K562 (cell line): ENCODE results near the gene LSM4. TPM values are rescaled to one million over a fixed set of nuclear protein-coding genes. Genes with fewer than 3 reads are reported as not detected.
A peak's percentile ranks its signal among the peaks of the same experiment; 100 is the strongest.

ENCODE experiments used
- CREB1 ChIP-seq, 2 experiments: sonication (generic) in 1 of 2; formaldehyde crosslinking in 1 of 2; IDR thresholded peaks; 2 replicates each; pipeline versions ENCODE4 v1.6.1 to v1.8.0; 2012 to 2022; ENCODE audit warnings: inconsistent platforms in 1 of 2, mild to moderate bottlenecking in 1 of 2, missing genetic modification reagents in 1 of 2, moderate library complexity in 1 of 2
- ETV6 ChIP-seq, 3 experiments: fragments of 150-350 bp in 1 of 3; sonication (generic) in 1 of 3; formaldehyde crosslinking in 1 of 3; IDR thresholded peaks; 2 replicates each; pipeline versions ENCODE4 v1.6.1 to v1.8.0; 2014 to 2022; ENCODE audit warnings: borderline replicate concordance in 2 of 3, low read depth in 2 of 3, antibody characterized with exemption in 1 of 3, low read length in 1 of 3, mild to moderate bottlenecking in 1 of 3, missing genetic modification reagents in 1 of 3
- KDM1A ChIP-seq, 2 experiments: fragments of 450-650 bp; IDR thresholded peaks; 2 replicates each; pipeline ENCODE4 v1.6.1; 2016; ENCODE audit warnings: mild to moderate bottlenecking in 2 of 2
- KLF10 ChIP-seq: fragments of 250-450 bp; sonication (Bioruptor Pico); IDR thresholded peaks from 2 replicates; pipeline ENCODE4 v1.6.1; 2021; ENCODE audit warnings: matching md5 sums
- NFIC ChIP-seq: fragments of 450-650 bp; IDR thresholded peaks from 2 replicates; pipeline ENCODE4 v1.6.1; 2017; ENCODE audit warnings: mild to moderate bottlenecking, inconsistent platforms
- NFRKB ChIP-seq: fragments of 450-650 bp; IDR thresholded peaks from 2 replicates; pipeline ENCODE4 v1.6.1; 2016; ENCODE audit warnings: low read depth
- RBM25 ChIP-seq: fragments of 200-400 bp; formaldehyde crosslinking; IDR thresholded peaks from 2 replicates; pipeline ENCODE4 v1.6.1; 2018; ENCODE audit warnings: low read length, low read depth, moderate library complexity; ENCODE audit not compliant: severe bottlenecking
- TBL1XR1 ChIP-seq, 2 experiments: IDR thresholded peaks; 2 replicates each; pipeline ENCODE4 v1.6.1; 2012; ENCODE audit warnings: improper control_type of control experiment in 2 of 2, low read length in 2 of 2, mild to moderate bottlenecking in 1 of 2
- TBP ChIP-seq: optimal IDR thresholded peaks from 2 replicates; pipeline ENCODE3; 2011; ENCODE audit warnings: low read depth, low read length, improper control_type of control experiment
- TEAD2 ChIP-seq: fragments of 450-650 bp; IDR thresholded peaks from 2 replicates; pipeline ENCODE4 v1.6.1; 2016; ENCODE audit warnings: missing genetic modification characterization, control low read depth, missing compliant biosample characterization
- ZFP1 ChIP-seq: fragments of 450-650 bp; formaldehyde crosslinking; IDR thresholded peaks from 2 replicates; pipeline ENCODE4 v1.4.0; 2020; ENCODE audit warnings: mild to moderate bottlenecking, mixed read lengths
- ZNF41 ChIP-seq: fragments of 250-450 bp; sonication (Bioruptor Pico); conservative IDR thresholded peaks from 2 replicates; pipeline ENCODE4 v1.4.0; 2020; ENCODE audit warnings: mild to moderate bottlenecking
- ZNF551 ChIP-seq: fragments of 250-450 bp; sonication (Bioruptor Pico); IDR thresholded peaks from 2 replicates; pipeline ENCODE4 v1.5.0; 2021; ENCODE audit warnings: mild to moderate bottlenecking, moderate library complexity
- ZNF699 ChIP-seq: fragments of 250-450 bp; sonication (Bioruptor Pico); IDR thresholded peaks from 2 replicates; pipeline ENCODE4 v1.8.0; 2021; ENCODE audit warnings: mild to moderate bottlenecking, moderate library complexity; ENCODE audit not compliant: insufficient replicate concordance
- ZZZ3 ChIP-seq: fragments of 450-650 bp; IDR thresholded peaks from 2 replicates; pipeline ENCODE4 v1.6.1; 2016; ENCODE audit warnings: antibody characterized with exemption, mild to moderate bottlenecking, moderate library complexity
- polyA plus RNA-seq, 8 experiments: library from polyadenylated mRNA; depleted of rRNA in 4 of 8; stranded (reverse) in 5 of 8; unstranded in 3 of 8; fragments of >200 nt; fragmentation: Nextera tagmentation in 2 of 8; fragmentation: Illumina TruSeq in 1 of 8; extraction: Ambion mirVana in 2 of 8; extraction: Trizol in 1 of 8; gene quantifications; 2 replicates each; pipeline versions ENCODE4 v1.2.1 to v1.2.3, GENCODE V29; 2011 to 2014; ENCODE audit warnings: inconsistent platforms in 1 of 8, missing spikeins in 1 of 8
- total RNA-seq, 7 experiments: library from RNA; depleted of rRNA in 6 of 7; stranded (reverse); fragments of >200 nt in 6 of 7; fragmentation: Illumina TruSeq in 2 of 7; extraction: Trizol in 2 of 7; gene quantifications; 2 replicates each; pipeline versions ENCODE4 v1.2.1 to v1.2.3, GENCODE V29; 2011 to 2021; ENCODE audit warnings: low replicate concordance in 1 of 7
- TF ChIP-seq, protein P1 (sequence below): IDR thresholded peaks from 2 replicates; pipeline ENCODE4 v1.6.1; 2014; ENCODE audit warnings: antibody characterized with exemption
- TF ChIP-seq, protein P2 (sequence below): sonication (generic); formaldehyde crosslinking; IDR thresholded peaks from 2 replicates; pipeline ENCODE4 v1.8.1; 2023; ENCODE audit warnings: mild to moderate bottlenecking, missing genetic modification reagents
- TF ChIP-seq, protein P3 (sequence below): fragments of 450-650 bp; formaldehyde crosslinking; IDR thresholded peaks from 2 replicates; pipeline ENCODE4 v1.4.0; 2022; ENCODE audit warnings: missing genetic modification characterization
- TF ChIP-seq, protein P4 (sequence below): fragments of 450-650 bp; IDR thresholded peaks from 2 replicates; pipeline ENCODE4 v1.6.1; 2016; ENCODE audit warnings: low read depth, mild to moderate bottlenecking, moderate library complexity
- TF ChIP-seq, protein P5 (sequence below): sonication (generic); formaldehyde crosslinking; IDR thresholded peaks from 2 replicates; pipeline ENCODE4 v1.8.0; 2023; ENCODE audit warnings: mild to moderate bottlenecking, missing genetic modification reagents
- TF ChIP-seq, protein P6 (sequence below): fragments of 450-650 bp; IDR thresholded peaks from 2 replicates; pipeline ENCODE4 v1.6.1; 2016; ENCODE audit warnings: missing biosample characterization, missing genetic modification characterization

Gene LSM4
- total and polyA plus RNA-seq, 9 of the 15 experiments (the other 6 are each of a cell fraction or from before 2014, with no cell fraction given): 11.9 to 763 (median 202) TPM

DNA sequence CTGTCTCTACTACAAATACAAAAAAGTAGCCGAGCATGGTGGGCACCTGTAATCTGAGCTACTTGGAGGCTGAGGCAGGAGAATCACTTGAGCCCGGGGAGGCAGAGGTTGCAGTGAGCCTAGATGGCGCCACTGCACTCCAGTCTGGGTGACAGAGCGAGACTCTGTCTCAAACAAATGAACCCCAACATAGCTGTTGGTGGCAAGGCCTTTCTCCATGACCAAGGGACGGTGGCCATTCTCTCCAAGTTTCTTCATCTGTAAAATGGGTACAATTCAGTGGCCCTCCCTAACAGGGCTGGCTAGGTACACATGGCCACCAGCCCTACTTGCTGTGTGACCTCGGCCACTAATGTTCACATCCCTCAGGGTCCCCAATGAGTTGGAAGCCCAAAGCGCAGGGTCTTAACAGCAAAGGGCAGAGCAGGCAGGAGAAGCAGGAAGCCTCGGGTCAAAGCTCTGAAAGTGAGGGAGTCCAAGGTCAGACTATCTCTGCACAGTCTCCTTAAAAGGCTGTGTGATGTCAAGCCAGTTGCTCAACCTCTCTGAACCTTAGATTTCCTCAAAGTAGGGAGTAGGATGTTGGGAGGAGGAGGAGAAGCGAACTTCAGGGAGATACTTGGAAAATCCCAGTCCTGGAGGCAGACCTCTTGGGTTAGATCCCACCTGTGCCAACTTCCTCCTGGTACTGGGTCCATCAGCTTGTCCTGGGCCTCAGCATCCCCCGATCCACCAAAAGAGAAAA lies 44.2 kb downstream of the LSM4 start (continued):
- TF ChIP-seq ZZZ3 (no peak), KDM1A (IDR thresholded peaks at IDR 0.05) (peak; percentile 33 to 80; a peak in 2 of 4 replicates), TBL1XR1 (IDR thresholded peaks at IDR 0.05; ENCODE audit: low read length in 2 of 2) (no peak; a peak in 1 of 4 replicates), CREB1 (IDR thresholded peaks at IDR 0.05) (no peak), CREB1 (CRISPR knock-in tag; IDR thresholded peaks at IDR 0.05) (no peak), ZNF41 (CRISPR knock-in tag) (no peak), ZFP1 (CRISPR knock-in tag) (no peak), ZNF551 (CRISPR knock-in tag) (no peak), ETV6 (IDR thresholded peaks at IDR 0.05; ENCODE audit: borderline replicate concordance in 1 of 2, low read depth in 2 of 2, low read length in 1 of 2) (no peak), ETV6 (CRISPR knock-in tag; IDR thresholded peaks at IDR 0.05; ENCODE audit: borderline replicate concordance) (no peak), ZNF699 (CRISPR knock-in tag) (no peak), TBP (no peak), TEAD2 (tag) (no peak), NFRKB (no peak), RBM25 (peak; percentile 95), NFIC (no peak), KLF10 (no peak)
- TF ChIP-seq, protein P1, sequence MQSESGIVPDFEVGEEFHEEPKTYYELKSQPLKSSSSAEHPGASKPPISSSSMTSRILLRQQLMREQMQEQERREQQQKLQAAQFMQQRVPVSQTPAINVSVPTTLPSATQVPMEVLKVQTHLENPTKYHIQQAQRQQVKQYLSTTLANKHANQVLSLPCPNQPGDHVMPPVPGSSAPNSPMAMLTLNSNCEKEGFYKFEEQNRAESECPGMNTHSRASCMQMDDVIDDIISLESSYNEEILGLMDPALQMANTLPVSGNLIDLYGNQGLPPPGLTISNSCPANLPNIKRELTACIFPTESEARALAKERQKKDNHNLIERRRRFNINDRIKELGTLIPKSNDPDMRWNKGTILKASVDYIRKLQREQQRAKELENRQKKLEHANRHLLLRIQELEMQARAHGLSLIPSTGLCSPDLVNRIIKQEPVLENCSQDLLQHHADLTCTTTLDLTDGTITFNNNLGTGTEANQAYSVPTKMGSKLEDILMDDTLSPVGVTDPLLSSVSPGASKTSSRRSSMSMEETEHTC: no peak
- TF ChIP-seq, protein P2, sequence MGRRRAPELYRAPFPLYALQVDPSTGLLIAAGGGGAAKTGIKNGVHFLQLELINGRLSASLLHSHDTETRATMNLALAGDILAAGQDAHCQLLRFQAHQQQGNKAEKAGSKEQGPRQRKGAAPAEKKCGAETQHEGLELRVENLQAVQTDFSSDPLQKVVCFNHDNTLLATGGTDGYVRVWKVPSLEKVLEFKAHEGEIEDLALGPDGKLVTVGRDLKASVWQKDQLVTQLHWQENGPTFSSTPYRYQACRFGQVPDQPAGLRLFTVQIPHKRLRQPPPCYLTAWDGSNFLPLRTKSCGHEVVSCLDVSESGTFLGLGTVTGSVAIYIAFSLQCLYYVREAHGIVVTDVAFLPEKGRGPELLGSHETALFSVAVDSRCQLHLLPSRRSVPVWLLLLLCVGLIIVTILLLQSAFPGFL (CRISPR knock-in tag): 0 out of 2 replicates have a peak, but pooled peaks have one; percentile 78
- TF ChIP-seq, protein P3, sequence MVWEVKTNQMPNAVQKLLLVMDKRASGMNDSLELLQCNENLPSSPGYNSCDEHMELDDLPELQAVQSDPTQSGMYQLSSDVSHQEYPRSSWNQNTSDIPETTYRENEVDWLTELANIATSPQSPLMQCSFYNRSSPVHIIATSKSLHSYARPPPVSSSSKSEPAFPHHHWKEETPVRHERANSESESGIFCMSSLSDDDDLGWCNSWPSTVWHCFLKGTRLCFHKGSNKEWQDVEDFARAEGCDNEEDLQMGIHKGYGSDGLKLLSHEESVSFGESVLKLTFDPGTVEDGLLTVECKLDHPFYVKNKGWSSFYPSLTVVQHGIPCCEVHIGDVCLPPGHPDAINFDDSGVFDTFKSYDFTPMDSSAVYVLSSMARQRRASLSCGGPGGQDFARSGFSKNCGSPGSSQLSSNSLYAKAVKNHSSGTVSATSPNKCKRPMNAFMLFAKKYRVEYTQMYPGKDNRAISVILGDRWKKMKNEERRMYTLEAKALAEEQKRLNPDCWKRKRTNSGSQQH: no peak
- TF ChIP-seq, protein P4, sequence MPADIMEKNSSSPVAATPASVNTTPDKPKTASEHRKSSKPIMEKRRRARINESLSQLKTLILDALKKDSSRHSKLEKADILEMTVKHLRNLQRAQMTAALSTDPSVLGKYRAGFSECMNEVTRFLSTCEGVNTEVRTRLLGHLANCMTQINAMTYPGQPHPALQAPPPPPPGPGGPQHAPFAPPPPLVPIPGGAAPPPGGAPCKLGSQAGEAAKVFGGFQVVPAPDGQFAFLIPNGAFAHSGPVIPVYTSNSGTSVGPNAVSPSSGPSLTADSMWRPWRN: no peak
- TF ChIP-seq, protein P5, sequence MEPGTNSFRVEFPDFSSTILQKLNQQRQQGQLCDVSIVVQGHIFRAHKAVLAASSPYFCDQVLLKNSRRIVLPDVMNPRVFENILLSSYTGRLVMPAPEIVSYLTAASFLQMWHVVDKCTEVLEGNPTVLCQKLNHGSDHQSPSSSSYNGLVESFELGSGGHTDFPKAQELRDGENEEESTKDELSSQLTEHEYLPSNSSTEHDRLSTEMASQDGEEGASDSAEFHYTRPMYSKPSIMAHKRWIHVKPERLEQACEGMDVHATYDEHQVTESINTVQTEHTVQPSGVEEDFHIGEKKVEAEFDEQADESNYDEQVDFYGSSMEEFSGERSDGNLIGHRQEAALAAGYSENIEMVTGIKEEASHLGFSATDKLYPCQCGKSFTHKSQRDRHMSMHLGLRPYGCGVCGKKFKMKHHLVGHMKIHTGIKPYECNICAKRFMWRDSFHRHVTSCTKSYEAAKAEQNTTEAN: no peak
- TF ChIP-seq, protein P6, sequence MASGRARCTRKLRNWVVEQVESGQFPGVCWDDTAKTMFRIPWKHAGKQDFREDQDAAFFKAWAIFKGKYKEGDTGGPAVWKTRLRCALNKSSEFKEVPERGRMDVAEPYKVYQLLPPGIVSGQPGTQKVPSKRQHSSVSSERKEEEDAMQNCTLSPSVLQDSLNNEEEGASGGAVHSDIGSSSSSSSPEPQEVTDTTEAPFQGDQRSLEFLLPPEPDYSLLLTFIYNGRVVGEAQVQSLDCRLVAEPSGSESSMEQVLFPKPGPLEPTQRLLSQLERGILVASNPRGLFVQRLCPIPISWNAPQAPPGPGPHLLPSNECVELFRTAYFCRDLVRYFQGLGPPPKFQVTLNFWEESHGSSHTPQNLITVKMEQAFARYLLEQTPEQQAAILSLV (tag): no peak
